ENCODE measurements around the gene GNG12. TPM values are rescaled to one million over a fixed set of nuclear protein-coding genes. Genes with fewer than 3 reads are reported as not detected.
"Not testable (repeated sequence)": the region's sequence is repeated elsewhere in the genome, so short reads cannot be mapped to it uniquely, and the experiment has no call there.

The GNG12 gene
- total RNA-seq, 5 donors from 2014 or later (not counting 1 experiment from before 2014, with no cell fraction given) = 0.26 to 0.44 (median 0.35) TPM; not detected in 2

- Mint-ChIP-seq H3K36me3 (no peaks in the 10 kb centered on the region), H3K27me3 (no peaks in the 10 kb centered on the region), H3K4me3 (no peak overlapping the region), H3K27ac (no peak overlapping the region), H3K9me3 (no peaks in the 10 kb centered on the region), H3K4me1 (peaks cover 12 to 26% (median 25%) of the 10 kb centered on the region in 3 donors)
- WGBS (ENCODE audit: insufficient coverage) = no CpG with 5 or more reads among the region's 3 CpGs
- Histone ChIP-seq H3K4me3 (ENCODE audit: control insufficient read depth in 1 of 2, extremely low read depth in 1 of 2, low read length in 1 of 2) (no peak overlapping the region), H3K27me3 (replicated peaks in 1 of 2; ENCODE audit: control insufficient read depth in 2 of 2, extremely low read depth in 1 of 2, insufficient read depth in 2 of 2, low read length in 1 of 2) (no peaks in the 10 kb centered on the region), H3K4me1 (ENCODE audit: control insufficient read depth in 1 of 2, extremely low read depth in 1 of 2, insufficient read depth in 2 of 2, low read length in 2 of 2) (peaks cover 12 to 19% of the 10 kb centered on the region in 2 experiments), H3K36me3 (ENCODE audit: control insufficient read depth in 2 of 2, extremely low read depth in 1 of 2, insufficient read depth in 1 of 2, low read length in 1 of 2) (no peaks in the 10 kb centered on the region), H3K9me3 (no peaks in the 10 kb centered on the region), H3K27ac (ENCODE audit: low read length) (no peak overlapping the region)
- ChIA-PET CTCF (no interaction called here), POLR2A (no interaction called here)
- ATAC-seq (replicated peaks in 1 of 4) (no peak), DNase-seq (no peak)
These were observed 99.0 kb downstream of the GNG12 start for GRCh38 chr1:67734323-67734690.

GRCh38 chr1:67733681-67734322 is 99.5 kb downstream of the GNG12 start:
- no peaks in the 10 kb centered on the region for H3K9me3 Mint-ChIP-seq
- H3K4me1 ChIP-seq (ENCODE audit: control insufficient read depth in 1 of 2, extremely low read depth in 1 of 2, insufficient read depth in 2 of 2, low read length in 2 of 2) = peaks cover 12 to 19% of the 10 kb centered on the region in 2 experiments
- H3K36me3 ChIP-seq (ENCODE audit: control insufficient read depth in 2 of 2, extremely low read depth in 1 of 2, insufficient read depth in 1 of 2, low read length in 1 of 2) = no peaks in the 10 kb centered on the region
- no peak for ATAC-seq (replicated peaks in 1 of 4)
- H3K27me3 Mint-ChIP-seq = no peaks in the 10 kb centered on the region
- no peak overlapping the region for H3K4me3 Mint-ChIP-seq
- WGBS (ENCODE audit: insufficient coverage) = 22% methylated on average over 3 of the region's 4 CpGs
- H3K27ac ChIP-seq (ENCODE audit: low read length) = no peak overlapping the region
- DNase-seq = no peak
- POLR2A ChIA-PET = no interaction called here
- no peaks in the 10 kb centered on the region for H3K9me3 ChIP-seq
- H3K27me3 ChIP-seq (replicated peaks in 1 of 2; ENCODE audit: control insufficient read depth in 2 of 2, extremely low read depth in 1 of 2, insufficient read depth in 2 of 2, low read length in 1 of 2) = no peaks in the 10 kb centered on the region
- CTCF ChIA-PET = no interaction called here
- peaks cover 12 to 26% (median 25%) of the 10 kb centered on the region in 3 donors for H3K4me1 Mint-ChIP-seq
- H3K36me3 Mint-ChIP-seq = no peaks in the 10 kb centered on the region
- H3K27ac Mint-ChIP-seq = no peak overlapping the region
- no peak overlapping the region for H3K4me3 ChIP-seq (ENCODE audit: control insufficient read depth in 1 of 2, extremely low read depth in 1 of 2, low read length in 1 of 2)

- Mint-ChIP-seq H3K9me3 (no peaks in the 10 kb centered on the region), H3K36me3 (no peaks in the 10 kb centered on the region), H3K27me3 (no peaks in the 10 kb centered on the region), H3K27ac (no peak overlapping the region), H3K4me3 (no peak overlapping the region), H3K4me1 (peaks cover 12 to 26% (median 25%) of the 10 kb centered on the region in 3 donors)
- Histone ChIP-seq H3K27ac (ENCODE audit: low read length) (no peak overlapping the region), H3K36me3 (ENCODE audit: control insufficient read depth in 2 of 2, extremely low read depth in 1 of 2, insufficient read depth in 1 of 2, low read length in 1 of 2) (no peaks in the 10 kb centered on the region), H3K4me1 (ENCODE audit: control insufficient read depth in 1 of 2, extremely low read depth in 1 of 2, insufficient read depth in 2 of 2, low read length in 2 of 2) (peaks cover 12 to 19% of the 10 kb centered on the region in 2 experiments), H3K4me3 (ENCODE audit: control insufficient read depth in 1 of 2, extremely low read depth in 1 of 2, low read length in 1 of 2) (no peak overlapping the region), H3K9me3 (no peaks in the 10 kb centered on the region), H3K27me3 (replicated peaks in 1 of 2; ENCODE audit: control insufficient read depth in 2 of 2, extremely low read depth in 1 of 2, insufficient read depth in 2 of 2, low read length in 1 of 2) (no peaks in the 10 kb centered on the region)
- CTCF ChIA-PET = no interaction called here
- 97% methylated on average over 5 of the region's 6 CpGs for WGBS (ENCODE audit: insufficient coverage)
- DNase-seq = no peak
- POLR2A ChIA-PET = interaction anchor here in 1 of 2 donors (0.5 kb wide), 1 partner anchor 859 kb away, joined by 8 read pairs; no protein-coding TSS in a partner anchor
- no peak for ATAC-seq (replicated peaks in 1 of 4)
These were observed 100.5 kb downstream of the GNG12 start for GRCh38 chr1:67732750-67733151.

GRCh38 chr1:67731322-67731721 is 101.9 kb downstream of the GNG12 start:
- ATAC-seq (replicated peaks in 1 of 4) (no peak), DNase-seq (no peak)
- Mint-ChIP-seq H3K9me3 (no peaks in the 10 kb centered on the region), H3K36me3 (no peaks in the 10 kb centered on the region), H3K27me3 (no peaks in the 10 kb centered on the region), H3K4me1 (peaks cover 8 to 20% (median 20%) of the 10 kb centered on the region in 3 donors), H3K27ac (no peak overlapping the region), H3K4me3 (no peak overlapping the region)
- ChIA-PET POLR2A (no interaction called here), CTCF (interaction anchor here in 1 of 2 donors (0.9 kb wide), 1 partner anchor 29 kb away, joined by 4 read pairs; no protein-coding TSS in a partner anchor)
- Histone ChIP-seq H3K27ac (ENCODE audit: low read length) (no peak overlapping the region), H3K4me1 (ENCODE audit: control insufficient read depth in 1 of 2, extremely low read depth in 1 of 2, insufficient read depth in 2 of 2, low read length in 2 of 2) (peaks cover 7 to 13% of the 10 kb centered on the region in 2 experiments), H3K4me3 (ENCODE audit: control insufficient read depth in 1 of 2, extremely low read depth in 1 of 2, low read length in 1 of 2) (no peak overlapping the region), H3K27me3 (replicated peaks in 1 of 2; ENCODE audit: control insufficient read depth in 2 of 2, extremely low read depth in 1 of 2, insufficient read depth in 2 of 2, low read length in 1 of 2) (no peaks in the 10 kb centered on the region), H3K36me3 (ENCODE audit: control insufficient read depth in 2 of 2, extremely low read depth in 1 of 2, insufficient read depth in 1 of 2, low read length in 1 of 2) (no peaks in the 10 kb centered on the region), H3K9me3 (no peaks in the 10 kb centered on the region)
- 90% methylated on average over 2 of the region's 2 CpGs for WGBS (ENCODE audit: insufficient coverage)

GRCh38 chr1:67730312-67730711 is 103.0 kb downstream of the GNG12 start:
- ATAC-seq (replicated peaks in 1 of 4); H3K27me3 Mint-ChIP-seq; H3K4me3 ChIP-seq (ENCODE audit: control insufficient read depth in 1 of 2, extremely low read depth in 1 of 2, low read length in 1 of 2); DNase-seq; H3K4me1 Mint-ChIP-seq; H3K9me3 Mint-ChIP-seq; CTCF ChIA-PET; H3K36me3 ChIP-seq (ENCODE audit: control insufficient read depth in 2 of 2, extremely low read depth in 1 of 2, insufficient read depth in 1 of 2, low read length in 1 of 2); H3K27ac ChIP-seq (ENCODE audit: low read length); H3K27ac Mint-ChIP-seq; H3K4me3 Mint-ChIP-seq; H3K36me3 Mint-ChIP-seq; H3K9me3 ChIP-seq; H3K27me3 ChIP-seq (replicated peaks in 1 of 2; ENCODE audit: control insufficient read depth in 2 of 2, extremely low read depth in 1 of 2, insufficient read depth in 2 of 2, low read length in 1 of 2): not testable (repeated sequence)
- POLR2A ChIA-PET = interaction anchor here in 1 of 2 donors (0.7 kb wide), 1 partner anchor 749 kb away, joined by 12 read pairs; no protein-coding TSS in a partner anchor
- WGBS (ENCODE audit: insufficient coverage) = 80% methylated on average over 2 of the region's 9 CpGs
- peaks cover 0 to 12% of the 10 kb centered on the region in 2 experiments for H3K4me1 ChIP-seq (ENCODE audit: control insufficient read depth in 1 of 2, extremely low read depth in 1 of 2, insufficient read depth in 2 of 2, low read length in 2 of 2)

- WGBS (ENCODE audit: insufficient coverage) = no CpG with 5 or more reads among the region's 2 CpGs
- no peak for ATAC-seq (replicated peaks in 1 of 4)
- H3K9me3 Mint-ChIP-seq = no peaks in the 10 kb centered on the region
- ChIA-PET CTCF (no interaction called here), POLR2A (no interaction called here)
- peaks cover 0 to 12% of the 10 kb centered on the region in 2 experiments for H3K4me1 ChIP-seq (ENCODE audit: control insufficient read depth in 1 of 2, extremely low read depth in 1 of 2, insufficient read depth in 2 of 2, low read length in 2 of 2)
- no peaks in the 10 kb centered on the region for H3K9me3 ChIP-seq
- H3K4me3 ChIP-seq (ENCODE audit: control insufficient read depth in 1 of 2, extremely low read depth in 1 of 2, low read length in 1 of 2) = no peak overlapping the region
- no peak overlapping the region for H3K27ac Mint-ChIP-seq
- no peak for DNase-seq
- H3K36me3 ChIP-seq (ENCODE audit: control insufficient read depth in 2 of 2, extremely low read depth in 1 of 2, insufficient read depth in 1 of 2, low read length in 1 of 2) = no peaks in the 10 kb centered on the region
- H3K27me3 Mint-ChIP-seq = no peaks in the 10 kb centered on the region
- H3K36me3 Mint-ChIP-seq = no peaks in the 10 kb centered on the region
- H3K27me3 ChIP-seq (replicated peaks in 1 of 2; ENCODE audit: control insufficient read depth in 2 of 2, extremely low read depth in 1 of 2, insufficient read depth in 2 of 2, low read length in 1 of 2) = no peaks in the 10 kb centered on the region
- H3K4me1 Mint-ChIP-seq = peaks cover 0 to 8% (median 7%) of the 10 kb centered on the region in 3 donors
- H3K27ac ChIP-seq (ENCODE audit: low read length) = no peak overlapping the region
- H3K4me3 Mint-ChIP-seq = no peak overlapping the region
These were observed 103.4 kb downstream of the GNG12 start for GRCh38 chr1:67729872-67730271.
